Embryonic facial prominence (tissue), 1 donor: ENCODE results near the gene FNTB.

Experiments used
- DNase-seq: peaks from one replicate; pipeline ENCODE4 v3.0.0-alpha.2; 2016; ENCODE audit errors: extremely low spot score

Gene FNTB

DNA sequence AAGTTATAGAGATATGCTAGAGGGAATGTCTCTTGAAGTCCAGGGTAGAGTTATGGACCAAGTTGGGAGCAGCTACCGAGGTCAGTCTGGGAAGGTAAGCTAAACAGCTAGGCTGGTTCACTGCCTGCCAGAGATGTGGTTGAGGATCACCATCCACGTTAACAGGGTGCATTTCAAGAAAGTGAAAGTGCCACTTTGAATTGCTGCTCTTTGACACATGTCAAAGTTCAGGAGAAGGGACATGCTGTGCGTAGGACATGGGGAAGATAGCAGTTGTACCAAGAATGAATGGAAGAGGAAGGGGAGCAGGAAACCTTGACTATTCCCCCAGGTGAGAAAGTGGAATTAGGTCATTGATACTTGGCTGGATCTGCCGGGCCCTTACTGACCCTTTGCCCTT, 66.1 kb downstream of the FNTB start:
- no peak for DNase-seq

DNA sequence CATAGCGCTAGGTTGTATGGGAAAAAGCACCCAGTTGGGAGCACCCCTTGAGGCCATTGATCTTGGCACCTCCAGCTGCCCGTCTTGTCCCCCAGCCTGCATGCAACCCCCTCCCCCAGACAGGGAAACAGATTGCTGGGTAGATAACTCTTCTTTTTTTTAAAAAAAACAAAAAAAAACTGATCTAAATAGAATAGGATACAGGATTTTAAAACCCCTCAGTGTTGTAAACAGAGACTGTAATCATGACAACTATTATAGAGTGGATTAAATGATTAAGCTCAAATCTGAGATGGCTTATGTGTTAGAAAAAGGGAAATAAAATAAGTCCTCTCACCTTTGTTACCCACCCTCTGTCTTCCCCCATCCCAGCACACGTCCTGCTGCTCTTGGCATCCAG, 66.8 kb downstream of the FNTB start:
- no peak for DNase-seq

DNA sequence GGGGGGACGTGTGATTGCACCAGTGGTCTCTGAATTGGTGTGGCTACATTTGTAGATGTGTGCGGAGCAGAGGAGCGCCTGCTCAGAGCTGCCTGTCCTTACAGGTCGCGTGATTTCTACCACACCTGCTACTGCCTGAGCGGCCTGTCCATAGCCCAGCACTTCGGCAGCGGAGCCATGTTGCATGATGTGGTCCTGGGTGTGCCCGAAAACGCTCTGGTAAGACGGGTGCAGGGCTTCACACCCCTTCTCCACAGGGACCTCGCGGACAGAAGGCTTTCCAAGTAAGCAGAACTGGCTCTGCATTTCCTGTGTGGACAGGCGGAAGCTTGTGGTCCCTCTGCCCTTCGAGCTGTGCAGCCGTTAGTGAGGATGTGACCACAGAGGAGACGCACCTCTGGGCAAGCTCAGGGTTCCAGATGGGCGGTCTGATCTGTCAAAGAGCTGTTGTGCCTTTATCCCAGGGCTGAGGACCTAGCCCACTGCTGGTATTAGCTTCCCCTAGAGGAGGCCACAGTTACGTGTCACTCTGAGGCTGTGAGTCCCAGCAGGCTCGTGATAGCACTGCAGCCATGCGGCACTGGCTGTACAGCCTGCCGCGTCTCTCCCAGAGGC, 67.9 kb downstream of the FNTB start:
- DNase-seq: no peak

DNA sequence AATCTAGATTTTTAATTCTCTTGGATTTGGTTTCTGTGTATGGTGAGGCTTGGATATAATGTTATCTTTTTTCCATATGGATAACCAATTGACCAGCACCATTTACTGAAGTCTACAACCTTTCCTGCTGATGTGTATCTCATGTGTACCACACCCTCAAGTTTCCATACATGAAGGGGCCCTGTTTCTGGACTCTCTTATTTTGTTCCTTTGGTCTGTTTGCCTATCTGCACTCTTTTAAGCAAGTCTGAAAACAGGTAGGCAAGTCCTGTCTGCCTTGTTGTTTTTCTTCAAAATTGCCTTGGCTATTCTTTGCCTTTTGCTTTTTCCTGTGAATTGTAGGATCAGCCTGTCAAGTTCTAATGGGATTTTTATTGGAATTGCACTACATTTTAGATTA, 71.0 kb downstream of the FNTB start:
- no peak for DNase-seq

DNA sequence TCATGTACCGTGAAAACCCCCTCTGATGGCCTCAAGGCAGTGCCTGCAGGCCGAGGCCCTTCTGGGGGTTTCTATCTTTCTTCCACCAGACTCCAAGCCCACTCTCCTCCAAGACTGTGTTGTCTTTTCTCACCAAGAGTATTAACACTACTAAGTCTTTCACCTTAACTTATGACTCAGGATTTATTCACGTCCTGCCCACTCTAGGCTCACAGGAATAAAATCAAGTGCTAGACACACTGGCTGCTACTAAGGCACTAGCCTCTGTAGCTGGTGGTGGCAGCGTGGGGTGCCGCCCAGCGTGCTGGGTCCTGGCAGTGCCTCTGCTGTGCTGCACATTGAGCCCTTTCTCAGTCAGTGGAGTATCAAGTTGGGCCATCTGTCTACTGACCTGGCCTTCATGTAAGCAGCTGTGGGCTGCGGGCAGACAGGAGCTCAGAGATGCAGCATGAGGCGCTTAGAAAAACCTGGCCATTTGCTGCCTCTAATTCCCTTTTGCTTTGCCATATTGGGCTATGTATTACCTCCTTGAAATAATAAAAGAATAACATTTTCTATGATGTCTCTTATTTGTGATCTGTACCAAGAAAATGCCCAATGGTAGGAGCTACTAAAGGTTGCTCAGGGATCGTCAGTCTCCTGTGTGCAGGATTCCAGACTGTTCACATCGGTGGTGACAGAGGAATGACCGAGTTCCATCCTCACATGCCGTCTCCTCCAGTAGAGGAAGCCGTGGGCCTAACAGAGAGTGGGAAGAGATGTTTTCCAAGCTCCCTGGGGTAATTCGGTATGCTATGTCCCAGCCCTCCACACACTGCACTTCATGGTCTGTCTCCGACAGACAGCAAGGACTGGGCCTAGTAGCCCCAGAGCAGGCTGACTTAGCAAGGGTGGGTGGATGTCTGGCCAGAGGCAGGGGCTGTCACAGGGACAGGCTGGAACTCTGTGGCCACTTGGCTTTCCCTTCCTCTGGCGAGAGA, 75.7 kb downstream of the FNTB start:
- DNase-seq: no peak

DNA sequence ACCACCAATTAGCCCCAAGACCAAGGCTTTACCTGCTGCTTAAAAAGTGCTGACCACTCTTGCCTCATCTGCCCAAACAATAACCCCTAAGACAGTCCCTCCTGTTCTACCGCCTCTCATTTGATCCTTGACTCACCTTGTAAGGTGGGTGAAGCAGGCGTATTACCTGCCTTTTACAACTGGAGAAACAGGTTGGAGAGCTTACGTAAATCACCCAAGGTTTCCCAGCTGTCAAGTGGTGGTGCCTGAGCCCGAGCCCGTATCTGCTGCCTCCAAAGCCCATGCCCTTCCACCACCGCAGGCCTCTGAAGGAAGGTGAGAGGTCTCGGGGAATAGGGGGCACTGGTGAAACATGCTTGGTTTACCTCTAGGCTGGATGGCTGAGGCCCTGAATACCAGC, 79.0 kb downstream of the FNTB start:
- no peak for DNase-seq

DNA sequence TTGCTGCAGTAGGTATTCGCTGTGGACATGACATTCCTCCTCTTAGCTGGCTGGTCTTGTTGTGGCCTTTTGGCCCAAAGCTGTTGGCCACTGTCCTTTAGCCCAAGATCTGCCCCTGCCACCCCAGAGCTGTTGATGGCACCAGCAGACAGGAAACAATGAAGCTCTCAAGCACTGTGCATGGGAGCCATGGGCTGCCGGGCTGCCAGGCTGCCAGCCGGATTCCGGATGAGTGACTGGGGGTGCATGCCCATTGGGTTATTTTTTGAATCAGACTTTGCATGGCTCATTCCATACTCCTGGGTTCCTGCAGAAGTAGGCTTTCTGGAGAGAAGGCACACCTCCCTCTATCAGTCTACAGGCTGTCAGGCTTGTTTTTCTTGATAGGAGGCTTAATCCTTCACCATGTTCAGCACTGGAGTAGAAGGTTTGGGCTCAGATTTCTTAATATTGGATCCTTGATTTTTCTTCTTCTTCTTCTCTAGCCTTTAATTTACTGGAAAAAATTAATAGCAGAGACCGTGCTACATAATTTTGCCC, 83.2 kb downstream of the FNTB start:
- DNase-seq: no peak

DNA sequence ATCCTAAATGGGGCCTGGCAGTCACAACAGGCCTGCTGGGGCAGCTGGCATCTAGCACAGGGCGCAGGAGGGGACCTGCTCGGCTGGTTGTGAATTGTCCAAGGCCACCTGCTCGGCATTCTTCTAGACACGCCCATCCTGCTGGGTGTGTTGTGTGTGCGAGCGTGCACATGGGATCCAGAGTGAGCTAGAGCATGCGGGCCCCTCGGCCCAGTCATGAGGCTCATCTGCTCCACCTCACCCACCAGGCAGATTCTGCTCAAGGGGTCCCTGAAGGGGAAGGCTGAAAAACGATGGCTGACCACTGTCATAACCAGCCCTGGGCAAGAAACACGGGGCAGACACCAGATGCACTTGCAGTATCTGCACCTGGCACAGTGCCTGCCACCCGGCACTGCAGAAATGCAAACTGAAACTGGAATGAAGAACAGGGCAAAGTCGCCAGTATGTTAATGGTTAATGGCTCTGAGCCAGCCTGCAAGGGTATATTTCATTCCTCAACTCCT, 83.8 kb downstream of the FNTB start:
- DNase-seq: no peak

DNA sequence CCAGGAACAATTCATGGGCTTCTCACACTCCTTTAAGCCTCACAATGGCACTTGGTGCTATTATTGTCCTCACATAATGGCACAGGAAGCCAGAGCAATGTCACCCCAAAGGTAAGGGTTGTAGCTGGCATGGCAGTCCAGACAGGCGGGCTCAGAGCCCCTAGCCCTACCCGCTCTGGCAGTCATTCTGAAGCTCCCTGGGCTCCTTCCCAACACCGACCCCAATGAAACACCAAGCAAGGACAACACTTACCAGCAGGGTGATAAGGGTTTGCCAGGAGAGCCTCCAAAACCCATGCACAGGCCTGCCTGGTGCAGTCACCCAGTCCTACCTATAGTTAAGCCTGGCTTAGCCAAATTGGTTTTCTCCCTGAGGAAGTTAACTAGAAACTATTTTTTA, 84.8 kb downstream of the FNTB start:
- no peak for DNase-seq

DNA sequence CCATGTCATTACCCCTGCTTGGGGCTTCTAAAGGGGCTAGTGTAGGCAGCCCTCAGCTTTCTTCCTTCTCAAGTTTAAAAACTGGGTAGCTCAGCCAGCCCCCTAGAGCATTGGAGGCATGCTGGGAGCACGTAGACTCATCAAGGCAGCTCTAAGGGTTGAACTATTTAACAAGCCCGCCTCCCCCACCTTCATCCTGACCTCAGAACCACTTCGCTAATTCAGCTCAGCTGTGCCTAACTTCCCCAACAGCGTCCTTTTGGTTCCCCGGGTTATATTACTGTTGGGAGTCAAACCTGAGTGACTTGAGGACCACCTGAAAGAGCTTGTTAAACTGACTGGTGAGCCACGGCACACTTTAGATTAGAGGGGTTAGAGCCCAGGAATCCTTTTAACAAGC, 85.6 kb downstream of the FNTB start:
- DNase-seq: no peak

DNA sequence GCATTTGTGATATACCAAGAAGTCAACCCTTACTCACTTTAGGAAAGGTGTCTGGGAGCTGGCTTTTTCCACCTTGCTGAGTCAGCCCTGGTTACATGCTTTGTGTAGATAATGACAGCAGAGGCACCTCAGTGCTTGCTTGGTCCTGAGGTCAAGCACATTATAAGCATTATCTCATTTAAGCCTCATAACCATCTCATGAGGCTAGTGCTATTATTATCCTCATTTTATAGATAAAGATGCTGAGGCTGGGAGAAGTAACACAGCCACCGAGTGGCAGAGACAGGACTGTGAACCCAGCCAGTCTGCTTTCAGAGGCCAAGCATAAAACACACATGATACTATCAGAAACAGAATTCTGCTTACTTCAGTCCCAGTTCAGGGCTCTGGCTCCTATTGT, 86.2 kb downstream of the FNTB start:
- no peak for DNase-seq

DNA sequence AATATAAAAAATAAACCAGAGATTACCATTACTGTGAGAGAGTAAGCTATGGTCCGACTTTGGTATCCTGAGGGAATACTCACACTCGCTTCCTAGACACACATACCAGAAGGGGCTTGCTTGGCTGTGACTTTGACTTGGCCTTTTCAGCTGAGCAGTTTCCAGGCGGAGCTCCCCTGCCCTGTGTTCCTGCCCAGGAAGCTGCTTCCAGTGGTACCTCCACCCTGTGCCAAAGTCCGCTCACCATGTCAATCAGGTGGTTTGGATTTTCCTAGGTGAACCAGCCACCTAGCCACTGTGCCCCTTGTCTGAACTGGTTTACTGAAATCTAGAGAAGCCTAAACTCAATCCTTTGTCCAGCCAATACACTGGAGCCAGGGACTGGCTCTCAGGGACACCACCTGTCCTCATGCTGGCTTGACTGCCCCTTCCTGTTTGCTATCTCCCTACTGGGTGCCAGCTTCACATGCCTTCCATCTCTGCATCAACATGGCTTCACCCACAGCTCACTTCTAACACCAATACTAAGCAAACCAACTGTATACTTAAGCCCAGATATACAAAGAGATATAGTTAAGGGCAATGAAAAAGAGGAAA, 87.0 kb downstream of the FNTB start:
- no peak for DNase-seq

DNA sequence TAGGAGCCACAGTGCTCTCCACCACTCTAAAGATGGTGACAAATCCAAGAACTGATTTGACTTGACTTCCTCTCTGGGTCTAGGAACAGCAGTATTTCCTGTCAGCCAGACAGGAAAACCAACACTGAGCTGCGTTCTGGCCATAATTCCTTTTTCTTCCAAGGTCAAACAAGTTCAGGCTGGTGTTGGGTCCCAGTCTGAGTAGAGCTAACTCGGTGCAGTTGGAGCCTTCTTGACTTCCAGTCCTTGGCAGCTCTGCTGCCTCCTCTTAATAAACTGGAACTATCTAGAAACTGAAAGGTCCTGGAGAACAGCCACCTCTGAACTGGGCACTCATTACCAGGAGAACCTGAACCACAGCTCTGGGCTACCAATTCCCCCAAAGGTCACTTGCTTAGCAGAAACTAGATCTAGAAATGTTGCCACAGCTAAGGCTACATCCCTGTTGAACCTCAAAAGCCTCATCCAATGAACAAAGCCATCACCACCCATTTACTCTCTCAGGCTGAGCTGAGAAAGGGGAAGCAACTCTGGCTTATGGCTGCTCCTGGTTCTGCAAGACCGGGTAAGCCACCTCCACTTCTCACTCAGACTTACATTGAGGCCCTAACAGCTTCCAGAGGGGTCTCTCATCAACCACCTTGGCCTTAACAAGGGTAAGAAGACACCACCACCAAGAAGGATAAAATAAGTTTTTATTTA, 87.9 kb downstream of the FNTB start:
- no peak for DNase-seq

DNA sequence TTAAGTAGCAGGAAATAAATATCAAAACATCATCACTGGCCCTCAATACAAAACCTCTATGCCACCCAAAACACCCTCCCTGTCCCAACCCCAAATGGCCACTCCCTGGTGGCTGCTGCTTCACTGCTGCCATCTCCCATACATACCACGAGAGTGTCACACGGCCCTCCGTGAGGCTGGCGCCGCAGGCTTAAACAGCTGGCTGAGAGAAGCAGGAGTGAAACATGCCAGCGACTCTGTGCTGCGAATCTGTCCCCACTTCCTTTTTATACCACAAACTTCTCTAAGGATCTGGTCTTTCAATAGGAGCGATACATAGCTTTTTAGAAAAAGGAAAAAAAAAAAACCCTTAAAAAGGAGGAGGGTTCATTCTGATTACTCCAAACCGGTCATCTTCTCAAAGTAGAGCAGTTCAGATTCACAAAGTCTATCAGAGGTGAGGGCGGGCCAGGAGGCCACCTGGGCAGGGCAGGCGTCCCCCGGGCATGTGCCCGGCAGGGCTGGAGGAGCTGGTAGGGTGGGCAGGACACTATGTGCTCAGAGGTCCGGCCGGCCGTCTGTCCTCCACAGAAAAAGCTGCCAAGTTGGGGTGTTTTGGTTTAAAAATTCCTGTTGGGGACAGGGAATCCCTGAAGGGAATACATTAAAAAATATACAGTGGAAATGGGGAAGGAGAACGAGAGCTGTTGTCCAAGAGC, 89.1 kb downstream of the FNTB start:
- no peak for DNase-seq

DNA sequence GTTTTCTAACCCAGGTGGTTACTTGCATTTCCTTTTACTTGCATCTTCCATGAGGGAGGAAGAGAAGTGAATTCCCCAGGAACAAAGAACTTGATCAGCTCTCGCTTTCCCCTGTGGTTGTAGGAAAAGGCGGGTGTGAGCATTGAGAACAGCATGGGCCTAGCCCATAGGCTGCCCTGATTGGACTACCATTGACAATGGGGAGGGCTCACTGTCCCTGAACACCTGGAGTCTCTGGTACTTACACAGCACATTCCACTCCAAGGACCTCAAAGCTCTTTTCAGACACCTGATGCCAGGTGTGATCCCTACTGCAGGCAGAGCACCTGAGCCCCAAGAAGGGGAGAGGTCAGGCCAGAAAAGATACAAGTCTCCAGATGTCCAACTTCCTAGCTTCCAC, 90.6 kb downstream of the FNTB start:
- DNase-seq: no peak

DNA sequence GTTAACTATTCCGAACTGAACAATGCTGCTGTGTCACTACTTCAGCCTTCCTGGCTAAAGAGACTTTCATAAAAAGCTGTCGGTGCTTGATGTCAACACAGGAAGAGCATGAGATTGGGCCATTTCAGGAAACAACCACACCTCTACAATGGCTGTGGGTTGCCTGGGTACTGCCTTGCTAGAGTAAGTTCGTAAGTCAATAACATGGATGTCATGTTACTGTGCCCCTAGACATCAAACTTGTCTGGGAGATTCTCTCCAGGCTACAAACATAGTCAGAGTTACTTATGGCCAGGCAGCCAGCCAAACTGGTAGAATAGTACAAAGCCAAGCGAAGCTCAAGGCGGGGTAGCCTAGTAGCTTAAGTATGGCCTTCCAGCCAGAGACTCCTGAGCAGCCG, 92.5 kb downstream of the FNTB start:
- no peak for DNase-seq

DNA sequence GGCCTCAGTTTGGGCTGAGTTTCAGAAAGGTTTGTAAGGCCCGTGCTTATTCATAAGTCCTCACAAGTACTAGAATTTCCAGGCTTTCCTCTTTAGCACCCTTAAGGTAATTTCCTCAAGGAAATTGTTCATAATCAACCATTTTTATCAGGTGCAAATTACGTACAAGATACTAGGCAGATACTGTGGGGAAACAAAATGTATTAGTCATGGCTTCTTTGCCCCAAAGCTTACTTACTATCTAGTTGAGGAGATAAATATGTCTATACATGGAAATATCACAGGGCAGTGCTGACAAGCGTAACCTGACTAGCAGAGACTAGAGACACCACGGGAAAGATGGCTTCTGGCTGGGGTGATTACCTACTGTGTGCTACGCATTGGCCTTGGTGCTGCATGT, 93.1 kb downstream of the FNTB start:
- no peak for DNase-seq

DNA sequence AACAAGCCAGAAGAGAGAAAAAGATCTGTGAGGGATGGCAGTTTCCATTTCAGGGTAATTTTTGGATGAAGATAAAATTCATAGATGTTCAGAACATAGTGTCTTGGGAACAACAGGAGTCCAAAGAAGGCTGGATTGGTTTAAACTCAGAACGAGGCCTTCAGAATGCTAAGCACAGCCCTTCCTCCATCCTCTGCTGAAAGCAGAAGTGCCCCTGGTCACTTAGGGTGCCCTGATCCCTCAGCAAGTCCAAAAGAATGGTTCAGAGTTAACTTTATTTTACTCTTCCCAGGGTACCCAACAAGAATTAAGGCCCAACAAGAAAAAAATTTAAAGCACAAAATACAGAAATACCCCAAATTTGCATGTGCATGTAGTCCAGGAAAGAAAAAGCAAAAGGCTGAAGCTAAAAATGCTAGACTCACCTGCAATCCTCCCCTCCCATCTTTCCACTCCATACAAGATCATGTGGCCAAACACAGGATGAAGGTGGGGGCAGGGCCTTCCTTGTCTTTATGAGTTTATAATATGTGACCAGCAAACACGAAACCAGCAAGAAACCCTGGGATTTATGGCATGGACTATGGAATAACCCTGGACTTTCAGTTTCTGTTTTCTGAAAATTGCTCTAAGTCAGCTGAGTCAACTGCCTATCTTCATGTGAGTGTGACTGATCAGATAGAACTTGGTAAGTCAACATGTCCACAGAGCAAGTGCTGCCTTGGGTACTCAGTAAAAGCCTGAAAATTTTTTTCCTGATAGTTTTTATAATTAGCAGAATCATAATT, 94.5 kb downstream of the FNTB start:
- DNase-seq: no peak

DNA sequence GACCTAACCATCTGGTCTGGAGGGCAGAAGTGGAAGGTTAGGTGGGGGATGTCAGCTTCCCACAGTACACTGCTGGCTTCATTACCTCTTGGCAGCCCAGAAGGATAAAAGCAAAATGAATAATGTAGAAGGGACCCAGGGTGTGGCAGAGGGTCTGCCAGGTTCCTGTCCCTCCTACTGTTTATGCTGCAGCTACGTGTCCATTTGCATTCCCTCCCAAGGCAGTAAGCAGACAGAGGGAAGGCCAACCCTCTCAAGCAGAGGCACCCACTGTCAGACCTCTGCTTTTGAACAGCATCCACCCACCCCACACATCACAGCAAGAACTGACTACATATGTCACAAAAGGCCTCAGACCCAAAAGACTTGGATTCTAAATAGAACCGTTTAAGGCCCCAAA, 96.2 kb downstream of the FNTB start:
- DNase-seq: no peak
